Stromal cell of bone marrow (primary cell): ENCODE data around the gene ELF1.
"Not testable (repeated sequence)": the region's sequence is repeated elsewhere in the genome, so short reads cannot be mapped to it uniquely, and the experiment has no call there.

Source experiments
- DNase-seq: peaks from one replicate; pipeline ENCODE4 v3.0.0-alpha.2; 2012; ENCODE audit warnings: low read depth

Gene ELF1

GRCh38 chr13:40981361-40981760, 37.8 kb downstream of the ELF1 start:
- DNase-seq: no peak

GRCh38 chr13:40980461-40980860, 38.7 kb downstream of the ELF1 start:
- DNase-seq: no peak

- DNase-seq: no peak
These were observed 39.9 kb downstream of the ELF1 start for GRCh38 chr13:40979232-40979631.

DNA sequence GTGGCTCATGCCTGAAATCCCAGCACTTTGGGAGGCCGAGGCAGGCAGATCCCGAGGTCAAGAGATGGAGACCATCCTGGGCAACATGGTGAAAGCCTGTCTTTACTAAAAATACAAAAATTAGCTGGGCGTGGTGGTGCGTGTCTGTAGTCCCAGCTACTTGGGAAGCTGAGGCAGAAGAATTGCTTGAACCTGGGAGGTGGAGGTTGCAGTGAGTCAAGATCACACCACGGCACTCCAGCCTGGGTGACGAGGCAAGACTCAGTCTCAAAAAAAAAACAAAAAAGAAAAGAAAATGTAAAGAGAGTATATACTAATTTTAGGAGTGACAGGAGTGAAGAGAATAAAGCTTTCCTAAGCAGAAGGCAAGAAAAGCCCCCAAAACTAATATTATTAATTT, 41.0 kb downstream of the ELF1 start:
- not testable (repeated sequence) for DNase-seq

DNA sequence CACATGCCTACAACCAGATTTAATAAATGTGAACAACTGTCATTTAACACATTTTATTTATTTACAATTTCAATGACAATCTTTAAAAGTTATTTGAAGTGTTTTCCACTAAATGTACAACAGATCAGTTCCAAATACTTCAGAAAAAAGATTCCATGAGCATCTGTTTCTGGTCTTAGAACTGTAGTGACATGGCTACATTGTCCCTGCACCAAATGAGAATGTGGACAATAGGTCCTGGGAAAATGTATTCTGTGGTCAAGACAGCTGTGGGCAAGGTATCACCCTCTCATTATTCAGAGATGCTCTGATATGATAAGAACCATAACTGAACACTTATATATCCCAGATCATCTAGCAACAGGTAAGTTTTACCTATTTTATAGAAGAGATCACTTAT, 43.7 kb downstream of the ELF1 start:
- DNase-seq: no peak

DNA sequence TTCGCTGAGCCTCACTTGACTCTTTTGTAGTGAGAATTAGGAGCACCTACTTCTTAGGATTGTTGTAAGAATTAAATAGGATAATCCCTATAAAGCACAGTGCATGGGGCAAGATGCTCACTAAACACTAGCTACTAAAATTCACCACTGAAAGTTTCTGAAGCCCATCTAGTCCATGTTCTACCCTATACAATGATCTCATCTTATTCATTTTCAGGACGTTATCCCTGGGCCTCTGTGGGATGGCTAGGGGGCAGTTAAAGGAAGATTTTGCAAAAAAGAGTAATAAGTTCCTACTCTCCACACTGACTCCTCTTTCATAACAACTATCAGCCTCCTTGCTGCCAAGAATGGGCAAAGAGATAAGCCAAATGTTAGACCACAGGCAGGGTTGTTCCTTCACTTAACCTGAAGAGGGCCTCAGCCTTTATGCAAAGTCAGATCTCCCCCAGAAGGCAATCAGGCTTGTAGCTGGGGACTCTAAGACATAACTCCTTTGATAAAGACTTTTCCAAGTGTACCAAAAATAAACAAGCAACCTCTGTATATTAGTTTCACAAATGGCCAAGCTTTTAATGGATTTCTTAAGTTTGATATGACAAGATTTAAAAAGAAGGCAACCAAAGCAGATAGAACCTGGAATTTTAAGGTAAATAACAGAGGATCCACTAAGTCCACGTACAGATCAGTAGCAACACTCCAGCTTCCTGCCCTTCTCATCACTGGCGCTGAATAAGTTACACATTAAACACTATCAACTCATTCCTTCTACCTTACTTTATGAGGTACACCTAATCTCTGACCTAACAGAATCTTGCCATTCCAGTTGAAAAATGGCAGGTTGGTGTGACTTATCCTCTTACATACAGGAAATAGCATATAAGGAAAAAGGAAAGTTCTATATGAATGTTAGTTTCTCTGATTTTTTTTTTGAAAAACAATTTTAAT, 44.4 kb downstream of the ELF1 start:
- DNase-seq: no peak

DNA sequence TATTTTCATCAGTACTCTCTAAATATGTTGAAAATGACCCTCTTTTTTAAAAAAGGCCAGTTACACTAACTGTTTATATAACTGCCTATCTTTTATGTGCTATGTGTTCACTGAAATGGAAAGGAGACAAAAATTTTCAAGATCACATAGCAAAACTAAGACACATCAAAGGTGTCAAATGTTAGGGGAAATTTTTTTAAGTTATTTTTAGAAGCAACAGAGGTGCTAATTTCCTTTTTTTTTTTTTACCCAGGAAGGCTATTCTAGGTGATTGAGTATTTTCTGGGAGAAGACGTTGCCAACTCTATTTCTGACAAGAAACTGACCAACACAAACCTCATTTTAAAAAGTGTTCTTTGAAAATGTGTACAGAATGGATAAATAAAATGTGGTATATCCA, 45.7 kb downstream of the ELF1 start:
- no peak for DNase-seq

DNA sequence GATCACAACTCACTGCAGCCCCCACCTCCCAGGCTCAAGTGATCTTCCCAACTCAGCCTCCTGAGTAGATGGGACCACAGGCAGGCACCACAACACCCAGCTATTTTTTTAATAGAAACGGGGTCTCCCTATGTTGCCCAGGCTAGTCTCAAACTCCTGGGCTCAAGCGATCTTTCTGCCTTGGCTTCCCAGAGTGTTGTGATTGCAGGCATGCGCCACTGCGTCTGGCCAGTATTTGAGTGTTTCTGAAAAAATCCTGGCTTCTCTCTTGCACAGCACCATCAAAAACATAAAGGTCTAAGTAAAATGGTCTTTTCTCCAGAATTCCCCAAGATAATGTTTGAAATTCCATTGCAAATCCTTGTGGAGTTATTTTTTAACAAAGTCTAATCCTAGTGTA, 47.8 kb downstream of the ELF1 start:
- no peak for DNase-seq

- no peak for DNase-seq
These were observed 48.3 kb downstream of the ELF1 start for GRCh38 chr13:40970803-40971202.

DNA sequence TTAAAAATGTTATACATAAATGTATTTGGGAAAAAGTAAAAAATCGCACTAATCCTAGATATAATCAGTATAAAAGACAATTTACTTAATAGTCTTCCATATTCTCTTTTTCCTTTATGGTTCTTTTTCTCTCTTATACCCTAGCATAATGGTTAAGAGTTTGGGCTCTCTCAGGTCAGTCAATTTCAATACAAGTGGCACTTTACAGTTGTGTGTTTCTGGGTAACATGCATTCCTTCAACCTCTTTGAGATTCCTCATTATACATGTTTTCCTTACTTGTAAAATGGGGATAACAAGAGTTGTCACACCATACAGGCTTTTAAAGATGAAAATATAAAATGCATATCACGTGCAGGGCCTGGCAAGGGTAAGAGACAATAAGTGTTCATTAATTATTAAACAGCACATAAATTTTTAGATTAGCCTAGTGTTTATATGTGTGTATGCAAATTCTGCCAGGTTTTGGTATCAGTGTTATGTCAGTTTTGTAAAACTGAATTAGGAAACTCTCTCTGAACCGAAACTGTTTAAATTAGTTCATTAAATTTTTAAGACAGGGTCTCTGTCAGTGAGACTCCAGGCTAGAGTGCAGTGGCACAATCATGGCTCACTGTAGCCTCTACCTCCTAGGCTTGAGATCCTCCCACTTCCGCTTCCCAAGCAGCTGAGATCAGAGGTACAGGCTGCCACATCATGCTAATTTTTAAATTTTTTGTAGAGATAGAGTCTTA, 49.8 kb downstream of the ELF1 start:
- DNase-seq: no peak

DNA sequence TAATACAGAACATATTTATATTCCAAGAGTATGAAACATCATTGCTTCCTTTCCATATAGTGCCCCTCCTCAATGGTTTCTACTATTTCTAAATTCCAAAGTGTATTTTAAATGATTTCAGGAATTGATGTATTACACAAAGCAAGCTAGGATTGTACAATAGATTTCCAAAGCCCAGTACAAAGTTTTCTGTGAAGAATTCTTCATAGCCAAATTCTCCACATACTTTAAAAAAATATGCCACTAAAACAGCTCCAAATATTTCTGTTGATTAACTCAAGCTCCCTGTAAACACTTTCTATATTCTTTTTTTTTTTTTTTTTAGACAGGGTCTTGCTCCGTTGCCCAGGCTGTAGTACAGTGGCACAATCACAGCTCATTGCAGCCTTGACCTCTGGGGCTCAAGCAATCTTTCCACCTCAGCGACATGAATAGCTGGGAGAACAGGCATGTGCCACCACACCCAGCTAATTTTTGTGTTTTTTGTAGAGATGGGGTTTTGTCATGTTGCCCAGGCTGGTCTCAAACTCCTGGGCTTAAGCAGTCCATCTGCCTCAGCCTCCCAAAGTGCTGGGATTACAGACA, 50.6 kb downstream of the ELF1 start:
- no peak for DNase-seq

DNA sequence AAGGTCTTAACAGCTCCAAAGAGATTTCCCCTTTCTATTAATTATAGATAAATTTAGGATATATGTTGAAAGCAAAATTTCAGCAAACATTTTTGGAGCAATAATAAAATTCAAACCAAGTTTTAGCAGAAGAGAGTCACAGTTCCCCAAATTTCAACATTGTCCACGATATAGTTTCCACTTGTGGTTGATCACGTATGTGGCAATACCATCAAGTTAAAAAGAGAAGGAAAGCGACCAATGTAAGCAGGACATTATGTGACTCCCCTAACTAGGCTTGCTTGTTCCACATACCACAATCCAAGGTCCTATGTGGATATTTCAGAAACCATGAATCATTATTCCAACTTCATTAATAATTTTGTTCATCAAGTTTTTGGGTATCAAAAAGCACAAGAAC, 52.8 kb downstream of the ELF1 start:
- no peak for DNase-seq

DNA sequence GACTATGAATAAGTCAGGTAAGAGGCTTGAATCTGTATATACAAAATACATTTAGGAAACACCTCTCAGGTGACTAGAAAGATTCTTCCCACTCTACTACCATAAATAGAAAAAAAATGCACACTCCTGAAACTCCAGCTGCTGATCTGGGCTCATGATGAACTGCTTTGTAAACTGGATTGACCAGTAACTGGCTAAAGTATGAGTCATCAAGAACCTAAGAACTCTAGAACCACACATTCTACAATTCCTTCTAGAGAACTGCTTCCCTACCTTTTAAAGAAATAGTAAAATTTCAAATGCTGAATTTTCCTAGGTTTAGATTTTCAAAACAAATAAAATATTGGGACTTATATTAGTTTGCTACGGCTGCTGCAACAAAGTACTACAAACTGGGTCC, 55.2 kb downstream of the ELF1 start:
- no peak for DNase-seq

DNA sequence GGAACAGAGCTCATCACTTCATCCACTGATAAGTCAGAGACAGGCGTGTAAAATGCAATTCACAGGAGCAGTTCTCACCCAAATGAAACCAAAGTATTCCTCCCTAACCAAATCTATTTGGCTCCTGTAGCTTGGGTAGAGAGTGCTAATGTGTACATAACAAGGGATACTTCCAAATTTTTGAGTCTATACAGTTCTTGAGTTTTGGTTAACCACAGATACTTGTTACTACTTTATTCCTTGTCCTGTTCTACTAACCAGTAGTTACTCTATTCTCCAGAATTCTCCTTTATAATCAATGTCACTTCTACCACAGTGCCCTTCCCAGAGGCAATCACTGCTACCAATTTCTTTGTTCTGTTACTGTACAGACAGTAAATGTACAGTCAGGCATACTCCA, 57.3 kb downstream of the ELF1 start:
- no peak for DNase-seq

DNA sequence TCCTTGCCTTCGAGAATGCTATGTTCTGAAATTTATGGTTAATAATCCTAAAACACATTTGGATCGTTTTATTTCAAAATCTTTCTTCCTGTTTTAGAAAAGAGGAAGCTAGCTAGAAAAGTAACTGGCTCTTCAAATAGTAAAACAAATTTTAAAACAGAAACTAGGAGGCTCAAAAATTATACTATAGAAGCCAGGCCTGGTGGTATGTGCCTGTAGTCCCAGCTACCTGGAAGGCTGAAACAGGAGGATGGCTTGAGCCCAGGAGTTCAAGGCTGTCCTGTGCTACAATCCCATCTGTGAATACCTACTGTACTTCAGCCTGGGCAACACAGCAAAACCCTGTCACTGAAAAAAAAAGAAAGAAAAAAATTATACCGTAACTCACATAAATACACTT, 57.9 kb downstream of the ELF1 start:
- no peak for DNase-seq

DNA sequence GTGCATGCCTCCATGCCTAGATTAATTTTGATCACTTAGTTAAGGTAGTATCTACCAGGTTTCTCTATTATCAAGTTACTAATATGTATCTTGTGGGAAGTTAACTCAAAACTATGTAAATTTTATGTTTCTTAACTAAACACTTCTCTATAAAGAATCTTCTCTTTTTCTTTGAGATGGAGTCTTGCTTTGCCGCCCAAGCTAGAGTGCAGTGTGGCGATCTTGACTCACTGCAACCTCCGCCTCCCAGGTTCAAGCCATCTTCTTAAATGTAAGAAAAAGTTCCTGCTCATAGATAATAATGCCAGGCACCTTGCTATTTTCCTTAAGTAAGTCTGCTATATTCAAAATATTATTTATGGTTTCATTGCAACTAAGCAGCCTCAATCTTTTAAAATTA, 58.4 kb downstream of the ELF1 start:
- no peak for DNase-seq

DNA sequence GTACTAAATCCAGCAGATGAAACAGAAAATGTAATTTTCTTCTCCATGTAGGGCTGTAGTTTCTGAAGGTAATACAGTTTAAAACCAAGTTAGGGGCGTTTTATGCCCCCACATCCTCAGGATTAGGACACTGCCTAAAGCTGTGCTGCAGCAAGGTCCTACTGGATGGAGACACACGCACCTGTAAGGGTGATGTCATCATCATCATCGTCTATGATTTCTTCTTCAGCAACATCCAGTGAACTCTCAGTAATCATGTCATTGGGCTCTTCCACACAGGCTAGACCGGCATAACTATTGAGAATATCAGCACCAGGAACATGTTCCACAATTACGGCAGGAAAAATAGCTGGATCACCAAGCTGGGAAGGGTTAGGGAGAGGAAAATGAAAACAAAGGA, 60.5 kb downstream of the ELF1 start:
- DNase-seq: no peak

- DNase-seq: no peak
These were observed 72.6 kb downstream of the ELF1 start for GRCh38 chr13:40946485-40946884.

DNA sequence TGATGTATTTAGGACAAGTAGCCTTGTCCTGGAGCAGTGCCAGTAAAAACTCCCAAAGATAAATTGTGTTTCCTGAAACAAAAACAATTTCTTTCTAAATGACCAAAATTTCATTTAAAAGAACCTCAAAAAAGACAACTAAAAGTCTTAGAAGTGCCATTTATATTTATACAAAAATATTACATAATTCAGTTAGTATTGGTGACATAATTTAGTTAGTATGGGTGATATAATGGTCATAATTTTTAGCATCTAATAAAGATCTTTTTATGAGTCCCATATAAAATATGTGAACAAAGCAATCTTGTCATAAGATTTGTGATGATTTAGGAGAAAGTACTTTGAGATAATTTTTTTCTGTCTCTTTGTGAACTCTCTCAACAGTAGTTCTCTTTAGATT, 76.0 kb downstream of the ELF1 start:
- no peak for DNase-seq

GRCh38 chr13:40941581-40941980, 77.5 kb downstream of the ELF1 start:
- no peak for DNase-seq

GRCh38 chr13:40940841-40941240, 78.3 kb downstream of the ELF1 start:
- DNase-seq: no peak

DNA sequence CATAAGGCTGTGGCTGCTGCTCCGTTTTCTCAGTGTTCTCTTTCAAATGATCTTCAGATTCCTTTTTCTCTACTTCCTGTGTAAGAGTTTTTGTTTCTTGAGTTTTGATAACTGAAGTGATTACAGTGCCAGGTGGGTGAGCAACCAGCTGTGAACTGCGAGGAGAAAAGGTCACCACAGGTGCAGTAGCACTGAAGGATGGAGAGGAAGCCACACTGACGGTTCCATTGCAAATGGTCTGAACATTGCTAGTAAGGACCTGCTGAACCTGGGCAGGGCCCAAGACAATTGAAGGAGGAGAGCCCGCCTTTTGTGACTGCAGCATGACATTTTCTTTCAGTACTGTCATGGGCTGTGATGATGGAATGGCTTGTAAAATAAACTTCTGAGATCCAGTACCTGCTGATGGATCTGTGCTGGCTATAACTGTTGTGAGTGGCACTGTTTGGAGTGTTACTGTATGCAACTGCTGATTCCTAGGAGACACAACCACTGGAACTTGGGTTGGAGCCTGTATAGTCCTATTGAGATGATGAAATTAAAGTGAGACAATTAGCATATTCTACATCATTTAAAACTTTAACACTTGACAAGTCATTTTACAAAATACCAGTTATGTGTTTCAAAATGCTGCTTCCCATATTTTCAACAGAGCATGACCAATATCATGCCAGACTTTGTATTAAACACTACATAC, 85.5 kb downstream of the ELF1 start:
- no peak for DNase-seq
